Activated T-cell treated with anti-CD3 and anti-CD28 coated beads for 24 hours (primary cell): ENCODE data around the gene LAIR1.
"Not testable (repeated sequence)": the region's sequence is repeated elsewhere in the genome, so short reads cannot be mapped to it uniquely, and the experiment has no call there.

Source experiments
- DNase-seq: peaks from one replicate; pipeline ENCODE4 v3.0.0-alpha.2; 2020; ENCODE audit warnings: low read depth

The LAIR1 gene

DNA sequence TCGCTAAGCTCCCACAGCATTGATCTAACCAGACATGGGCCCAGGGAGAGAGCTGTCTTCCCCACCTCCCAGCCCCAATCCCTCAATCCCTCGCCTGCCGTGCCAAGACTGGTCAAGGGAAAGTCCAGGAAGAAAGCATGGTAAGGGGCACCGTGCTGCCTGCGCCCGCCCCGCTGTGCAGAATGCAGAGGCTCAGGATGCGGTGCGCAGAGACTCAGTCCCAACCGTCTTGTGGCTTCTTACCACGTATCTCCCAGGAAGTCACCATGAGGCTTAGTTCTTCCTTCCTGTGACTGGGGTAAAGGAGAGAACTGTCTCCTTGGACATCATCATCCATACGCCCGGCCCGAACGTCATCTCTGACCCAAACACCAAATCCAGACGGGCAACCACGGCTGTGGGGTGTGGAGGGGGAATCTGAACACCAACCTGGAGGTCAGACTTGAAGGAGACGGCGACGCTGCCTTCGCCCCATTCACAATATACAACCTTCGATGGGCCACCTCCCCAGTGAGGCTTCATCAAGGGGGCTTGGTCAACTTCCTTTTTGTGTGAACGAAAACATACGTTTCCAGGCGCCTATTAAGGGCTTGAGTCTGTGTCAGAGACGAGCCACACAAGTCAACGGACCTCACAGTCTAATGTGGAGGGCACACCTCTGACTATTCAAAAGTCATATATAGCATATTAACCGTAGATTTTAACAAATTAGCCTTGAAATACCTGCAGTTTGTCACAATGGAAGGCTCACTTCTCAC lies 10.6 kb upstream of the LAIR1 start:
- DNase-seq = not testable (repeated sequence)

DNA sequence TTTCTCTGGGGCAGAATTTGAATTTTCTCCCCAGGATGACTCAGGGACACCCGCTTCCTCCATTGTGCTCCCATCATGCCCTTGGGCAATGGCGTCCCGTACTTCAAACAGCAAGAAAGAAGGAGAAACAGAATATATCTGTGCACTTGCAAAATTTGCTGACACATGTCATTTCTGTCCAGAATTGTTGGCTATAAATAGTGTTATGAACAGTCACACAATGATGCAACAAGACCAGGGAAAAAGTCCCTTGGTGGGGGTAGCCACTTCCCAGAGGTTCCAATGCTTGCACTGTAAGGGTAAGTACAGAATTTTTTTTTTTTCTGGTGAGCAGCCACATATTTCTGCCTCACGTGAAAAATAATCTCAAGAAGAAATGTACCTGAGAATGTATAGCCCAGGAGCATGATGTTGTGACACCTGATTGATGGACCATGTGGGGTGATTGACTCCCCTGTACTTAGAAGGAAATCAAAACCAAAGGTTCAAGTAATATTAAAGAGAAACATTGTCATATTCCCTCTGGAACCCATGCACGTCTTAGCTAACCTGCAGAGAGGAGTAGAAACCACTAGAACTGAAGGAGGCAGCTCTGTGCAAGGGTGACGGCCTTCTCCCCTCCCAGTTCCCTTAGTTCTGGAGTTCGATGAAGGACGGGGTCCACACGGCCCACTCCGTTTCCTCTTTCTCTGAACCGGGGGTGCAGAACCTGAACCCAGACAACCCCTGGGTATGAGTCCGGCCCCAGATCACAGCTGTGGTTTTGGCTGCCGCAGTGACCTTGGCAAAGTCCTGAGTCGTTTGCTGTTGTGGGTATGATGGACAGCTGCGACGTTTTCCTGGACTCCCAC lies 9.3 kb upstream of the LAIR1 start:
- no peak for DNase-seq

GRCh38 chr19:54371453-54371852 lies 6.7 kb upstream of the LAIR1 start:
- DNase-seq = not testable (repeated sequence)

DNA sequence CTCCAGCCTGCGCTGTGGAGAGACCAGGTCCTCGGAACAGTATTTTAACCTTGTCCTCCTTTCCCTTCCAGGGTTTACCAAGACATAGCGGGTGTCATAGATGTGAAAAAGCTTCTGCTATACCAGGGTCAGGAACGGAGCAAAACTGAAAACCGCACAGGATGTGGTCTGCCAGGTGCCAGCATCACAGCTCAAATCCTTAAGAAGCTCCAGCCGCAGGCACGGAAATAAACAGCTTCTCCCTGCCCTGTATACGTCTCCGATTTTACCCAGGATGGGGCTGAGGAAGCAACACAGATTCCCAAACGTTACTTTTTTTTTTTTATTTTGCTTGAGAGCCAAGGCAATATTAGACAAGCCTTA lies 5.7 kb upstream of the LAIR1 start:
- peak; percentile 30 for DNase-seq

DNA sequence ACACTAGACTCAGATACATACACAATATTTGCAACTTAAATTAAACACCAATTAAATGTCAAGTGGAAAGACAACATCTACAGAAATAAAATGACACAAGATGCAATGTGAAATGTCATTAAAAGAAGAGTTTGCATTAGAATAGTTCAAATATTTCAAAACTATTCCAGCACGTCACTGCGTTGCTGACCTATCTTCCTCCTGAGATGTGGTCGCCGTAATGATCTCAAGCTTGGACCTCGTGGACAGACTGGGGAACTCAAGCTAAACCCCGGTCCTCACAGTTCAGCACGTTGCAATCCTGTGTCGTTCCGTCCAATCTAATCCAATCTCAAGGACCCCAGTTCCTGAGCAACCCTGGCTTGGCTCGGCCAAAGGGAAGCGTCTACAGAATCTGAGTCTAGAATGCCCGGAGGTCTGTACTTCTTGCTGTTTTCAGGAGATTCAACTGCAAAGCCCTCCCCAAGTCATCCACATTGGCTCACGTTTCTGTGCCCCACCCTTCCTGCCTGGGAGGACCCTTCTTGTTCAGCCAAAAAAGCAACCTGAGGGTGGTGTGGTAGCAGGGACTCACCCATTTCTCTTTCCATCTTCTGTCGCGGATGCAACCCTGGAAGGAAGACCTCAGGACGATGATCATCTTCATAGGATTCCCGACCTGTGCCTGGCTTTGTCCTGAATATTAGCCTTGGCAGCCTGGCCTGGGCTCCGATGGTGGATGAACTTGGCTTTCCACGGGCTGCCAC lies 5.1 kb upstream of the LAIR1 start:
- DNase-seq = not testable (repeated sequence)

DNA sequence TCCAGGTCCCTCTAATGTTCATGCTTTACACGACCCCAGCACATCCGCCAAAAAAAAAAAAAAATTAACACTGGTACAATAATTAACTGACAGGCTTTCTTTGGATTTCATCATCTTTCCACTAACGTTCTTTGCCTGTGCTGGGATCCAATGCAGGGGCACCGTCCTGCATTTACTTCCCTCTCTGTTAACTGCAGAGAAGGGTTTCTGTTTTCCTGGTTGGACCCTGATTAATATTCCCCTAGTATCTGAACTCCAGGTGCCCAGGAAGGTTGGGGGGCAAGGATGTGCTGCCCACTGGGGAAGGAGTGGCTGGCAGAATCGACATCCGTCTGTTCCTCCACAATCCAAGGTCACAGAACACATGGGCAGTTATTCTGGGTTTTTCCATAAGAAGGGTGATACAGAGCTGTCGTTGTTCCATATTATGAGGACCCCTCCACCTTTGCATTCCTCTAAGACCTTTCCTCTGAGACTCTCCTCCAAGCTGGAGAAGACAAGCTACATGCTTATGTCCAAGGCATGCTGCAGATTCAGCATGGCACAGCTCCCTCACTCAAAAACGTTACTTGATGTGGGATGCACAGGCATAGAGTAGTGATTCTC lies 4.5 kb upstream of the LAIR1 start:
- no peak for DNase-seq

GRCh38 chr19:54366811-54367210 lies 2.1 kb upstream of the LAIR1 start:
- no peak for DNase-seq

DNA sequence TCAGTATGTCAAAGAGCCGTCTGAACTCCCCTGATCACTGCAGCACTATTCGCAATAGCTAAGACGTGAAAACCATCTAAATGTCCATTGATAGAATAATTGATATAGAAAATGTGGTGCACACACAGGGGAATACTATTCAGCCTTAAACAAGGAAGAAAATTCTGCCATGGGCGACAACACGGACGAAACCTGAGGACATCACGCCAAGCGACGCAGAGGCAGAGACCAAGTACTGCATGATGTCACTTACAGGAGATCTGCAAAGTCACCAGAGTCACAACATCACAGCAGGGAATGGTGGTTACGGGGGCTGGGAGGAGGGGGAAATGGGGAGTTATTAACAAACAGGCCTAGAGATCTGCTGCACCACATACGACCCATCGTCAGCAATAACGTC lies 1.1 kb upstream of the LAIR1 start:
- not testable (repeated sequence) for DNase-seq

- DNase-seq = not testable (repeated sequence)
Measured at GRCh38 chr19:54361680-54362422, 2.9 kb downstream of the LAIR1 start.

DNA sequence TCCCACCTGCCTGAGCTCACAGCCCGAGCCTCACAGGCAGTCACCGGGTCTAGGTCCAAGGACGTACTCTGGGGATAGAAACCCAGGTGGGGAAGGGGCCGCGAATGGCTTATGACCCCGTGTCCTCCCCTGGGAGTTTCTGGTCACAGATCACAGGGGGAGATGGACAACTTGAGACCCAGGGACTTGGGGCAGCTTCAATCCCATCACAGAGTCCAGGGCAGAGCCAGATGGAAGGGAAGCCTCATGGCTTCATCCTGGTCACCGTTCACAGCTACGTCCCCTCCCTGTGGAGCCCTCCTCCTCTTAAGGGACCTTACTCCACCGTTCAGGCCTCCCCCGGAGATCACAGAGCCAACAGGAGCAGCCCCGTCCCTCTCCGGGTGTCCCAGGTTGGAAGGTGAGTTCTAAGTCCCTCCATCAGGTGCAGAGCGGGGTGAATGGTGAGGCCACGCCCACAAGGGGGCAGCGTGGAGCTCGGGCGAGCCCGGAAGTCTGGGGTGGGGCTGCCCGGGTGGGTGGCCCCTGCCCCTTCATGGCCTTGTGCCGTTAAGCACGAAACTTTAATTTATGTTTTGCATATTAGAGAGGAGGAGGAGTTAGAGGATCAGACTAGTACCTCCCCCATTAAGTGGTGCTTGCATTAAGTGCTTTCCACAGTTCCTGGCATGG lies 5.4 kb downstream of the LAIR1 start:
- DNase-seq = peak; percentile 60

- DNase-seq = no peak
Measured at GRCh38 chr19:54357381-54357780, 7.3 kb downstream of the LAIR1 start.

GRCh38 chr19:54356444-54357056 lies 8.2 kb downstream of the LAIR1 start:
- DNase-seq = no peak

GRCh38 chr19:54355675-54356074 lies 9.1 kb downstream of the LAIR1 start:
- DNase-seq = no peak

DNA sequence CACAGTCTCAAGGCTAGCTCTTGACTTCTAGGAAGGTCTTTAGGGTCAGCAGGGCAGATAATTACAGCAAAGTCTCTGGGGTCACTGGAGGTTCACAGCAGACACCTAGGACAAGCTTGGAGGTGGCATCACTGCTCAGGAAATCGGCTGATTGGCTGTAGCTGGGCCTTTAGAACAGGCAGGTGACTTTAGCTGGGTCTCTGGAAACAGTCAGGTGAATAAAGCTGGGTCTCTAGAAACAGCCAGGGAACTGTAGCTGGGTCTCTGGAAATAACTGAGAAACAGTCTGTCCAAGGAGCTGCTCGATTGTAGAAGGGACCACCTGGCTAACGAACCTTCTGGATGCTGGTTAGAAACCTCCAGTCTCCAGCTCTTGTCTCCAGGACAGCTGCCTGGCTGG lies 10.0 kb downstream of the LAIR1 start:
- DNase-seq = no peak

DNA sequence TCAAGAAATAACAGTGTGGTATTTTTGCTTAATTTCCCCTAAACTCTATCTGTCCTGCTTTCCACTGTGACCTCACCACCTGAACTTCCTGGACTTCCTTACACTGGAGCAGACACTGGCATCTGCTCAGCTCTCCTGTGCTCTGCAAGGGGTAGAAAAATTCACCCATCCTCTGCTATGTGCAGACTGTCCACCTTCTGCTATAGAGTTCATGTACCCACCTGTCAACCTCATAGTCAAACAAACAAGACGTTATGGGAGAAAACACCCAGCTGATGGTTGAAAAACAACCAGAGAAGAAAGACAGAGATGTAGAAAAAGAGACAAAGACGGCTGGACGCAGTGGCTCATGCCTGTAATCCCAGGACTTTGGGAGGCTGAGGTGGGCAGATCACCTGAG lies 12.2 kb downstream of the LAIR1 start:
- DNase-seq = no peak

DNA sequence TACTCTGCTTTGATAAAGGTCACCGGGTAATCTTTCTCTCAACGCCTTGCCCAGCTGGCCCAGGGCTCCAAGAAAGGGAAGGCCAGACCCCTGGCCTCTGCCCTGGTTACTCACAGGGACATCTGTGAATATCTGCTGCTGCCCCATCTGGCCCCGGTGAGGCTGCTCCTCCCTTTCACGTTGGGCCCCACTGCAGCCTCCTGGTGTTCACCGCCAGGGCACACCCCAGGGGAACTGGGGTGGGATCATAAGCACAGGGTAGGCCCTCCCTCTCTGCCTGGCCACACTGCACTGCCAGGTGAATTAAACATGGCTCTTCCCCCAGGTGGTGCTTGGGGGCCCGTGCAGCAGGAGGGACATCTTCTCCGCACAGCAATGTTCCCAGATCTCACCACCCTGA lies 12.7 kb downstream of the LAIR1 start:
- DNase-seq = no peak

DNA sequence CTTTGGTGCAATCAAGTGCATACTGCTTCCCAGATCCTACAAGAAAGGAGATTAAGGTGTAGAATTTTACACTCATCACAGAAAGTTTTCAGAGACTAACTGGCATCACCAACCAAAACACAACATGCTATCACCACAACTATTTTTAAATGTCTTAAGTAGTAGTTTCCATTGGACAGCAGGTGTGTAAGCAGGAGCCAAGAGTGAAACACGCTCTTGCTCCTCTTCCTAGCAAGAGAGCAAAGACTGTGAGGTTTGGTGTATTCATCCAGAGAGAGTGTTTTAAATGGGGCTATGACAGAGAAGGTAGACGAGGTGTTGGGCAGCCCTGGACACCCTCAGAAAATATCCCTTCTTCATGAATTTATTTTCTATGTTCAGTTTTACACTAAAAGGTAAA lies 13.3 kb downstream of the LAIR1 start:
- no peak for DNase-seq

DNA sequence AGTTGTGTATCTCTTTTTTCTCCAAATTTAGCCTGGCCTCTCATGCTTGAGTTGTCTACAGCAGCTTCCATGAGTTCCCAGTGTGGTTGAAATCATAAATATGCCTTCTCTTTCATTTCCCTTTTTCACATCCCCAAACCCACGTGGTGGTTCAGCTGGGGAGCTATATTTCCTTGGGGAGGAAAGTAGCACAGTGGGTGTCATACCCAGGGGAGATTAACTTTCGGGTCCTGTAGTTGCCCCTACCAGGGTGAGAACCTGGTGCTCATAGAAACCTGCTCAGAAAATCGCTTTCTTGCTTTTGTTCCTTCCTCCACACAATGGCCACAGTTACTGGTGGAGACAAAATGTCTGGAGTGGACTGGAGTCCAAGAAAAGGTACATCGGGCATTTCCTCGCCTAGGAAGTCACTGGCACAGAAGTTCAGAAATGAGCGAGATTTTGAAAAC lies 18.8 kb downstream of the LAIR1 start:
- DNase-seq = no peak

DNA sequence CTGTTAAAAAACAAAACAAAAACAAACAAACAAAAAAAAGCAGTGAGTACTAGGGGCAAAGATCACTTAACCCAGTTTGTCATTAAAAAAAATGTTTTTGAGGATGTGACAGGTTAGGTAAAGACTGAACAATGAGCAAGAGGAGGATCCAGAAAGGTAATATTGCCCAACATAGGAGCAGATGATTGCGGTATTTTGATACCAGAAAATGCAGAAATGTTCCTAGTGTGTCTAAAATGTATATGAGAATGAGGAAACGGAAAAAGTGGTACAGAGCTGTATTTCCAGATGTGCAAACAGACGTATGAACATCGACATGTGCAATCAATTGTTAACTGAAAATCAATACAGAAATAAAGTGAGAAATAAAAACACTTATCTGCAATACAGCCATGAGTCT lies 20.9 kb downstream of the LAIR1 start:
- DNase-seq = no peak

GRCh38 chr19:54341295-54341694 lies 23.4 kb downstream of the LAIR1 start:
- DNase-seq = no peak
